Sigmoid colon (tissue), 4 donors: Measurements from ENCODE around the gene NAP1L4.

Source experiments
- EP300 ChIP-seq, 4 donors: sonication (generic); formaldehyde crosslinking; IDR thresholded peaks; one replicate each; pipeline ENCODE4 v1.6.1; 2017; ENCODE audit warnings: antibody characterized with exemption in 4 of 4
- POLR2A ChIP-seq, 2 donors: fragments of 450-650 bp; IDR thresholded peaks; one replicate each; pipeline ENCODE4 v1.6.1; 2016; ENCODE audit warnings: antibody characterized with exemption in 2 of 2, mild to moderate bottlenecking in 2 of 2, moderate library complexity in 2 of 2
- TF ChIP-seq, protein P1 (sequence below), 4 experiments: fragments of 450-650 bp in 3 of 4; fragments of 200-600 bp in 1 of 4; IDR thresholded peaks; one replicate each; pipeline ENCODE4 v1.5.1; 2016 to 2019; ENCODE audit warnings: antibody characterized with exemption in 4 of 4, mild to moderate bottlenecking in 3 of 4, moderate library complexity in 2 of 4

- TF ChIP-seq POLR2A (IDR thresholded peaks at IDR 0.05) (no peak), EP300 (IDR thresholded peaks at IDR 0.05) (no peak)
- TF ChIP-seq, protein P1, sequence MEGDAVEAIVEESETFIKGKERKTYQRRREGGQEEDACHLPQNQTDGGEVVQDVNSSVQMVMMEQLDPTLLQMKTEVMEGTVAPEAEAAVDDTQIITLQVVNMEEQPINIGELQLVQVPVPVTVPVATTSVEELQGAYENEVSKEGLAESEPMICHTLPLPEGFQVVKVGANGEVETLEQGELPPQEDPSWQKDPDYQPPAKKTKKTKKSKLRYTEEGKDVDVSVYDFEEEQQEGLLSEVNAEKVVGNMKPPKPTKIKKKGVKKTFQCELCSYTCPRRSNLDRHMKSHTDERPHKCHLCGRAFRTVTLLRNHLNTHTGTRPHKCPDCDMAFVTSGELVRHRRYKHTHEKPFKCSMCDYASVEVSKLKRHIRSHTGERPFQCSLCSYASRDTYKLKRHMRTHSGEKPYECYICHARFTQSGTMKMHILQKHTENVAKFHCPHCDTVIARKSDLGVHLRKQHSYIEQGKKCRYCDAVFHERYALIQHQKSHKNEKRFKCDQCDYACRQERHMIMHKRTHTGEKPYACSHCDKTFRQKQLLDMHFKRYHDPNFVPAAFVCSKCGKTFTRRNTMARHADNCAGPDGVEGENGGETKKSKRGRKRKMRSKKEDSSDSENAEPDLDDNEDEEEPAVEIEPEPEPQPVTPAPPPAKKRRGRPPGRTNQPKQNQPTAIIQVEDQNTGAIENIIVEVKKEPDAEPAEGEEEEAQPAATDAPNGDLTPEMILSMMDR (IDR thresholded peaks at IDR 0.05) = no peak
Measured at GRCh38 chr11:3007404-3008010, 15.4 kb upstream of the NAP1L4 start.
